Suprapubic skin (tissue), 2 donors: Measurements from ENCODE around the gene SMYD3.

Experiments
- EP300 ChIP-seq: sonication (generic); formaldehyde crosslinking; IDR thresholded peaks from one replicate; pipeline ENCODE4 v1.6.1; 2017; ENCODE audit warnings: antibody characterized with exemption
- POLR2A ChIP-seq, 2 donors: fragments of 450-650 bp; IDR thresholded peaks; one replicate each; pipeline ENCODE4 v1.6.1; 2017; ENCODE audit warnings: antibody characterized with exemption in 2 of 2, mild to moderate bottlenecking in 2 of 2, moderate library complexity in 2 of 2

DNA sequence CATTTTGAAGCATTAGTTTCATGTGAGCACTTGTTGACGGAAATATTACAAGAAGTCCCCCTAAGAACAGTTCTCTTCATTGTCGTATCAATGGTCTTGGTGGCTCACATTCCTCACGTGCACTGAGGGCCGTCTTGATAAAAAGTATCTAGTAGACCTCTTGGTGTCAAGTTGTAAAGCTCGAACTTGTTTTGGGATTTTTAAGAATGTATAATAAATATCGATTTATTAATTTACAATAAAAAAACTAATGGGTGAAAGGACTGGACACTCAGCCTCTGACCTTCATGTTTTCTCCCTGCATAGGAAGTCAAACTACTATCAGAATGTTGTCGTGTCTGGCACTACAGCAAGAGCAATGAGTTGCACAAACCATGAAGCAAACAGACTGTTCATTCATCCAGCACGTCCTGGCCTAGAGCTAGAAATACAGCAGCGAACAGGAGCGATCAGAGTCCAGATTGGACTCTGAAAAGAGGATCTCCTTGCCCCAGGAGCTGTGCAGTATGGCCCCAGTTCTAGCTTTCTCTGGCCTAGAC is 319.2 kb downstream of the SMYD3 start:
- TF ChIP-seq POLR2A (IDR thresholded peaks at IDR 0.05) (no peak), EP300 (no peak)
